A673 (cell line): ENCODE results near the gene ZNF784.

Source experiments
- CTCF ChIP-seq: fragments of 300-800, 200-600 bp; sonication (generic); conservative IDR thresholded peaks from 2 replicates; pipeline ENCODE4 v1.5.1; 2017; ENCODE audit warnings: low read depth, mild to moderate bottlenecking, antibody characterized with exemption, low read length, moderate library complexity, mixed read lengths
- EZH2 ChIP-seq: fragments of 200-600 bp; sonication (generic); IDR thresholded peaks from 2 replicates; pipeline ENCODE4 v1.6.1; 2017; ENCODE audit warnings: borderline replicate concordance, low read depth, mild to moderate bottlenecking, mixed read lengths, antibody characterized with exemption, low read length; ENCODE audit not compliant: poor library complexity, severe bottlenecking

- TF ChIP-seq CTCF: peak; percentile 80
- TF ChIP-seq EZH2: no peak
These were observed 8.1 kb upstream of the ZNF784 start for GRCh38 chr19:55632463-55632834.
